NCI-H748 (cell line): ENCODE results near the gene COL2A1.

ENCODE experiments used
- DNase-seq: peaks from one replicate; lab custom pipeline; 2025; ENCODE audit not compliant: unreplicated experiment; lab: John Stamatoyannopoulos, UW

Gene COL2A1

GRCh38 chr12:48031135-48031960 is 27.1 kb upstream of the COL2A1 start:
- DNase-seq: no peak

GRCh38 chr12:48030173-48030650 is 25.9 kb upstream of the COL2A1 start:
- DNase-seq: no peak

- DNase-seq: no peak
Measured at GRCh38 chr12:48029491-48030172, 25.4 kb upstream of the COL2A1 start.

GRCh38 chr12:48028541-48029431 is 24.5 kb upstream of the COL2A1 start:
- no peak for DNase-seq

GRCh38 chr12:48027183-48028002 is 23.1 kb upstream of the COL2A1 start:
- DNase-seq: no peak

GRCh38 chr12:48026060-48026827 is 22.0 kb upstream of the COL2A1 start:
- DNase-seq: no peak

- DNase-seq: no peak
Measured at GRCh38 chr12:48025281-48025680, 21.0 kb upstream of the COL2A1 start.

GRCh38 chr12:48024735-48025134 is 20.5 kb upstream of the COL2A1 start:
- no peak for DNase-seq

- peak; percentile 63 for DNase-seq
Measured at GRCh38 chr12:48023386-48023785, 19.1 kb upstream of the COL2A1 start.

GRCh38 chr12:48022676-48023385 is 18.6 kb upstream of the COL2A1 start:
- DNase-seq: peak; percentile 22

- DNase-seq: no peak
Measured at GRCh38 chr12:48022180-48022521, 17.9 kb upstream of the COL2A1 start.

GRCh38 chr12:48021485-48022179 is 17.4 kb upstream of the COL2A1 start:
- peak; percentile 75 for DNase-seq

- DNase-seq: no peak
Measured at GRCh38 chr12:48019639-48020265, 15.5 kb upstream of the COL2A1 start.

- DNase-seq: no peak
Measured at GRCh38 chr12:48018618-48018995, 14.3 kb upstream of the COL2A1 start.

- DNase-seq: no peak
Measured at GRCh38 chr12:48017921-48018617, 13.8 kb upstream of the COL2A1 start.

GRCh38 chr12:48017496-48017895 is 13.2 kb upstream of the COL2A1 start:
- no peak for DNase-seq

GRCh38 chr12:48016373-48017020 is 12.2 kb upstream of the COL2A1 start:
- DNase-seq: no peak
